OCI-LY7 (cell line): Measurements from ENCODE around the gene EIF3F. TPM values are rescaled to one million over a fixed set of nuclear protein-coding genes. Genes with fewer than 3 reads are reported as not detected.

ENCODE experiments used
- BruUV-seq: library from RNA; stranded (reverse); fragments of 400-500 nt; replicated peaks from 2 replicates; lab custom pipeline; 2021; lab: Mats Ljungman, UMichigan
- CTCF ChIA-PET: fragments of 300-600 bp; sonication (Branson Sonifier 250); formaldehyde crosslinking; loops from one replicate; lab custom pipeline; 2022; ENCODE audit warnings: antibody characterized with exemption; ENCODE audit not compliant: unreplicated experiment; lab: Charles Lee
- POLR2A ChIA-PET: fragments of 300-600 bp; sonication (Branson Sonifier 250); formaldehyde crosslinking; loops from one replicate; lab custom pipeline; 2022; ENCODE audit warnings: antibody characterized with exemption; lab: Charles Lee
- DNase-seq: peaks from one replicate; pipeline ENCODE4 v3.0.0-alpha.2; 2015; ENCODE audit warnings: low spot score
- H2AFZ ChIP-seq: fragments of 200-600 bp; sonication (generic), shearing (Covaris generic); 2 replicates; pipeline ENCODE4 v1.6.1; 2014; ENCODE audit warnings: mild to moderate bottlenecking, antibody characterized with exemption, low read length, moderate library complexity
- H3K27ac ChIP-seq: fragments of 200-600 bp; sonication (generic); 2 replicates; pipeline ENCODE4 v1.5.1; 2014; ENCODE audit warnings: mixed run types, low read depth, mild to moderate bottlenecking, moderate library complexity, low read length, inconsistent platforms; ENCODE audit not compliant: poor library complexity, severe bottlenecking
- H3K36me3 ChIP-seq: fragments of 200-600 bp; sonication (generic); 2 replicates; pipeline ENCODE4 v1.6.1; 2014; ENCODE audit warnings: mild to moderate bottlenecking, antibody characterized with exemption, low read length, moderate library complexity, mixed read lengths; ENCODE audit not compliant: insufficient read depth
- H3K4me1 ChIP-seq: fragments of 200-600 bp; sonication (generic); 2 replicates; pipeline ENCODE4 v1.5.1; 2014; ENCODE audit warnings: mild to moderate bottlenecking, low read length; ENCODE audit not compliant: insufficient read depth, poor library complexity, severe bottlenecking
- H3K4me2 ChIP-seq: fragments of 200-600 bp; sonication (generic); 2 replicates; pipeline ENCODE4 v1.6.1; 2014; ENCODE audit warnings: mild to moderate bottlenecking, low read length
- H3K4me3 ChIP-seq: fragments of 200-600 bp; sonication (generic); 2 replicates; pipeline ENCODE4 v1.5.1; 2014; ENCODE audit warnings: mild to moderate bottlenecking, low read depth, low read length; ENCODE audit not compliant: poor library complexity, severe bottlenecking
- H3K79me2 ChIP-seq: fragments of 200-600 bp; sonication (generic); 2 replicates; pipeline ENCODE4 v1.6.1; 2016; ENCODE audit warnings: low read depth, mild to moderate bottlenecking, low read length, moderate library complexity, mixed read lengths; ENCODE audit not compliant: insufficient read depth
- H3K9me2 ChIP-seq: fragments of 200-600 bp; sonication (generic); 2 replicates; pipeline ENCODE4 v1.6.1; 2016; ENCODE audit warnings: mild to moderate bottlenecking, low read length, mixed read lengths; ENCODE audit not compliant: insufficient read depth
- H3K9me3 ChIP-seq: fragments of 200-600 bp; sonication (generic); 2 replicates; pipeline ENCODE4 v1.6.1; 2014; ENCODE audit warnings: mild to moderate bottlenecking, mixed run types, low read length, mixed read lengths
- H4K20me1 ChIP-seq: fragments of 200-600 bp; sonication (generic); 2 replicates; pipeline ENCODE4 v1.6.1; 2014; ENCODE audit warnings: mild to moderate bottlenecking, antibody characterized with exemption, low read length, moderate library complexity, mixed read lengths; ENCODE audit not compliant: insufficient read depth
- CTCF ChIP-seq: fragments of 200-600 bp; sonication (generic); conservative IDR thresholded peaks from 2 replicates; pipeline ENCODE4 v1.5.1; 2014; ENCODE audit warnings: mild to moderate bottlenecking, antibody characterized with exemption, low read length, moderate library complexity, mixed read lengths
- EZH2phosphoT487 ChIP-seq: fragments of 200-600 bp; sonication (generic); IDR thresholded peaks from 2 replicates; pipeline ENCODE4 v1.6.1; 2018; ENCODE audit warnings: low read depth, borderline replicate concordance, mild to moderate bottlenecking, mixed run types, antibody characterized with exemption, low read length, moderate library complexity, mixed read lengths
- intact Hi-C: fragments of 100-400 bp; cut with micrococcal nuclease; formaldehyde crosslinking; loops from one replicate; pipeline ENCODE4 v1.10.0; 2022; ENCODE audit not compliant: unreplicated experiment
- total RNA-seq, 2 experiments: library from RNA; depleted of rRNA in 1 of 2; stranded (reverse); fragments of >200 nt in 1 of 2; shearing (Covaris generic) in 1 of 2; gene quantifications; 2 replicates each; pipeline ENCODE4 v1.2.3, GENCODE V29; 2014 to 2022

Gene EIF3F
- total RNA-seq, 2 experiments from 2014 or later: 367 to 376 TPM

DNA sequence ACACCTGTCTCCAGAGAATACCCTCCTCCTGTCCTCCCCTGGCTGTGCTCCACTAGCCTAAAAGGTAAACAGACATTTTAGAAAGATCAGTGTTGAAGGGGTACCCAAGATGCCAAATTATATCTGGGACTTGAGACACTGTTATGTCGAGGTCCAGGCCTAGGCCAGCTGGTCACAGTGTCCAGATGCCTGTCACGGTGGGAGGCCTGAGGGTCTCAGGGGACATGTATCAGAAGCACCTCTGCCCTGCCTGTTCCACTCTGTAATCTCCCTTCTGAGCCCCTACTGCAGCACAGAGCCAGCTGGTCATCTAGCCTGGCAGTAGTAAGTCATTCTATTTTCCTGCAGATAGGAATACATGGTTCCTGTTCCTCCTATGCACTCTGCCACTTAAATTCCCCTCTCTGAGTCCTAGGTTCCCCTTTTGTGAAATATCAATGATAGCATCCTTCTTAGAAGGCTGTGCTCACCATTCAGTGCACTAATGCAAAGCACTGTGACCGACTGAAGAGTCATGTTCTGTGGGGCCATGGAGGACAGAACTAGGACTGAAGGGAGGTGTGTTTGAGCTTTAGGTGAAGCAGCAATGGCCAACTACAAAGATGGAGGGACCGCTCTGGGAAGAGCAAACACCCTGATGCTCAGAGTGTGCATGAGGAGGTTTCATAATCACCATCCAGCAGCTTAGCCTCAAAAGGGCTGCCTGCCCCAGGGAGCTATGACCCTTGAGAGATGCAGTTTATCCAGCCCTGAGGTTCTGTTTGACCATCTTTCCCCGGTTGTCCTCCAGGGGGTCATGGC is 49.1 kb downstream of the EIF3F start:
- Histone ChIP-seq H3K9me3 (no peaks in the 10 kb centered on the region), H3K4me2 (no peak overlapping the region), H3K9me2 (no peaks in the 10 kb centered on the region), H4K20me1 (no peaks in the 10 kb centered on the region), H3K4me1 (no peaks in the 10 kb centered on the region), H2AFZ (no peak overlapping the region), H3K27ac (no peak overlapping the region), H3K36me3 (no peaks in the 10 kb centered on the region), H3K4me3 (no peak overlapping the region), H3K79me2 (no peaks in the 10 kb centered on the region)
- CTCF ChIA-PET: no interaction called here
- intact Hi-C loops: no loop called here
- DNase-seq: no peak
- BruUV-seq: no TSS peak
- TF ChIP-seq EZH2phosphoT487 (no peak), CTCF (no peak)
- POLR2A ChIA-PET: no interaction called here

DNA sequence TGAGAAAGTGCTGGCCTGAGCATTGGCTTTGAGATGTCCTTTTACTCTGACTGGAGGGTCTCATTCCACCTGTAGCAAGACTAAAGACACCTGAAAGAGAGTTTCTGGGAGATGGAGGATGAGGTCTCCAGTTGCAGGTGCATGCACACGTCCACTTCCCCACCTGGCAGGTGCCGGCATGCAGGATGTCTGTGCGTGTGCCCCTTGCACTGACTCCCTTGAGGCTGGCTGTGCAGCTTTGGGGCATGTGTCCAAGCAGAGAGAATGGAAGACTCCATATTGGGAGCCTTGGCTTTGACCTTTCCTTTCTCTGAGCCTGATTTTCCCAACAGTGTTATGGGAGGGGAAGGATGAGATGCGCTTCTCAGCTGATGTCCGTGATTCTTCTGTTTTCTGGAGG is 49.8 kb downstream of the EIF3F start:
- ChIA-PET POLR2A (no interaction called here), CTCF (no interaction called here)
- no peak overlapping the region for H3K27ac ChIP-seq
- no peaks in the 10 kb centered on the region for H3K79me2 ChIP-seq
- H4K20me1 ChIP-seq: no peaks in the 10 kb centered on the region
- no peak for TF ChIP-seq EZH2phosphoT487
- no peak for TF ChIP-seq CTCF
- no peaks in the 10 kb centered on the region for H3K36me3 ChIP-seq
- H3K9me3 ChIP-seq: no peaks in the 10 kb centered on the region
- BruUV-seq: no TSS peak
- H3K4me1 ChIP-seq: no peaks in the 10 kb centered on the region
- DNase-seq: no peak
- H2AFZ ChIP-seq: no peak overlapping the region
- intact Hi-C loops: no loop called here
- no peak overlapping the region for H3K4me3 ChIP-seq
- no peaks in the 10 kb centered on the region for H3K9me2 ChIP-seq
- no peak overlapping the region for H3K4me2 ChIP-seq

GRCh38 chr11:8038393-8038792 is 51.3 kb downstream of the EIF3F start:
- no peaks in the 10 kb centered on the region for H3K9me2 ChIP-seq
- no peak overlapping the region for H2AFZ ChIP-seq
- TF ChIP-seq CTCF (no peak), EZH2phosphoT487 (no peak)
- H3K9me3 ChIP-seq: no peaks in the 10 kb centered on the region
- no peak overlapping the region for H3K4me2 ChIP-seq
- no peak for DNase-seq
- H4K20me1 ChIP-seq: no peaks in the 10 kb centered on the region
- ChIA-PET POLR2A (no interaction called here), CTCF (interaction anchor here (1.6 kb wide), 1 partner anchor 61 kb away, joined by 5 read pairs; no protein-coding TSS in a partner anchor)
- no peak overlapping the region for H3K4me3 ChIP-seq
- no peaks in the 10 kb centered on the region for H3K79me2 ChIP-seq
- H3K27ac ChIP-seq: no peak overlapping the region
- no peaks in the 10 kb centered on the region for H3K4me1 ChIP-seq
- intact Hi-C loops: no loop called here
- no peaks in the 10 kb centered on the region for H3K36me3 ChIP-seq
- no TSS peak for BruUV-seq
